ENCODE measurements around the gene SBK2. TPM values are rescaled to one million over a fixed set of nuclear protein-coding genes. Genes with fewer than 3 reads are reported as not detected.

SBK2 gene
- total RNA-seq, 1 experiment from 2014 or later, result not detected

DNA sequence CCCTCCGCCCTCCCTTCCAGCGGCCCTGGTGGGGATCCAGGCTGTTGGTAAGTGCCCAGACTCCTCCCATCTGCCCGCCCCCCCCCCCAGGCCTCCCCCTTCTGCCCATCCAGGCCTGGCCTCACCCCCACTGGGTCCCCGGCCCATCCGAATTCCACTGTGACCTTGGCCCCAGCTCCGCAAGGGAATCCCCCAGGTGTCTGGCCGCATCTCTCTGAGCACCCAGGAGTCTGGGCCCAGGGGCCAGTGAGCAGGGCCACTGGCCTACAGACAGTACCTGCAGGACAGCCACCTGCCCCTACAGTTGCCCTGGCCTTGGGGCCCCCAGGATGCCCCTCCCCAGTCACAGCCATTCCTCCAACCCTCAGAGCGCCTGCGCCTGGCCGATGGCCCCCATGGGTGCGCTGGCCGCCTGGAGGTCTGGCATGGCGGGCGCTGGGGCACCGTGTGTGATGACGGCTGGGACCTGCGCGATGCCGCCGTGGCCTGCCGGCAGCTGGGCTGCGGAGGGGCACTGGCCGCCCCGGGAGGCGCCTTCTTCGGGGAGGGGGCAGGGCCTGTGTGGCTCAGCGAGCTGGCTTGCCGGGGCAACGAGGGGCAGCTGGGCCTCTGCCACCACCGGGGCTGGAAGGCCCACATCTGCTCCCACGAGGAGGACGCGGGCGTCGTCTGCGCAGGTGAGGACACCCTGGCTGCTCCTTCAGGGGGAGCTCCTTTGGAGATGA lies 47.8 kb downstream of the SBK2 start:
- CTCF ChIA-PET, result interaction anchor here (0.7 kb wide), 1 partner anchor 150 kb away, joined by 3 read pairs; the partner anchor contains the start of gene KMT5C
- TF ChIP-seq, protein P1, sequence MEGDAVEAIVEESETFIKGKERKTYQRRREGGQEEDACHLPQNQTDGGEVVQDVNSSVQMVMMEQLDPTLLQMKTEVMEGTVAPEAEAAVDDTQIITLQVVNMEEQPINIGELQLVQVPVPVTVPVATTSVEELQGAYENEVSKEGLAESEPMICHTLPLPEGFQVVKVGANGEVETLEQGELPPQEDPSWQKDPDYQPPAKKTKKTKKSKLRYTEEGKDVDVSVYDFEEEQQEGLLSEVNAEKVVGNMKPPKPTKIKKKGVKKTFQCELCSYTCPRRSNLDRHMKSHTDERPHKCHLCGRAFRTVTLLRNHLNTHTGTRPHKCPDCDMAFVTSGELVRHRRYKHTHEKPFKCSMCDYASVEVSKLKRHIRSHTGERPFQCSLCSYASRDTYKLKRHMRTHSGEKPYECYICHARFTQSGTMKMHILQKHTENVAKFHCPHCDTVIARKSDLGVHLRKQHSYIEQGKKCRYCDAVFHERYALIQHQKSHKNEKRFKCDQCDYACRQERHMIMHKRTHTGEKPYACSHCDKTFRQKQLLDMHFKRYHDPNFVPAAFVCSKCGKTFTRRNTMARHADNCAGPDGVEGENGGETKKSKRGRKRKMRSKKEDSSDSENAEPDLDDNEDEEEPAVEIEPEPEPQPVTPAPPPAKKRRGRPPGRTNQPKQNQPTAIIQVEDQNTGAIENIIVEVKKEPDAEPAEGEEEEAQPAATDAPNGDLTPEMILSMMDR (IDR thresholded peaks at IDR 0.05; ENCODE audit: insufficient read depth in 1 of 2, low read depth in 1 of 2, low read length in 1 of 2, severe bottlenecking in 1 of 2, unreplicated experiment in 1 of 2), result no peak
- H3K36me3 Mint-ChIP-seq (ENCODE audit: insufficient read depth, unreplicated experiment), result peaks cover 32% of the 10 kb centered on the region
- POLR2A ChIA-PET, result interaction anchor here (1.0 to 1.6 kb wide), 2 partner anchors 13 to 116 kb away, joined by 3 to 11 read pairs; partner anchors contain the start of genes ZNF628 and ZNF865
- no peak overlapping the region for H3K4me3 Mint-ChIP-seq (ENCODE audit: unreplicated experiment)
- Histone ChIP-seq H3K36me3 (ENCODE audit: control insufficient read depth, insufficient read depth, low read length) (no peaks in the 10 kb centered on the region), H3K27me3 (replicated peaks; ENCODE audit: control insufficient read depth, insufficient read depth, low read length) (no peaks in the 10 kb centered on the region), H3K4me1 (peaks cover 7% of the 10 kb centered on the region; the same call in 1 of the 2 replicates), H3K9me3 (no peaks in the 10 kb centered on the region), H3K4me3 (ENCODE audit: low read depth, low read length) (no peak overlapping the region)
- no peaks in the 10 kb centered on the region for H3K27me3 Mint-ChIP-seq (ENCODE audit: insufficient read depth, unreplicated experiment)
- H3K9me3 Mint-ChIP-seq (ENCODE audit: unreplicated experiment), result no peaks in the 10 kb centered on the region
- intact Hi-C loops (cut with micrococcal nuclease; ENCODE audit: unreplicated experiment), result no loop called here
- no peak for DNase-seq
- no peak overlapping the region for H3K27ac Mint-ChIP-seq (ENCODE audit: unreplicated experiment)
- BruUV-seq (replicated peaks), result no TSS peak
- H3K4me1 Mint-ChIP-seq (ENCODE audit: low read depth, unreplicated experiment), result peaks cover 7% of the 10 kb centered on the region

- no peaks in the 10 kb centered on the region; the same call in 1 of the 2 replicates for H3K36me3 ChIP-seq (ENCODE audit: control insufficient read depth, insufficient read depth, low read length)
- Mint-ChIP-seq H3K27me3 (ENCODE audit: insufficient read depth, unreplicated experiment) (no peaks in the 10 kb centered on the region), H3K4me3 (ENCODE audit: unreplicated experiment) (no peak within 1 kb of the TSS), H3K9me3 (ENCODE audit: unreplicated experiment) (no peaks in the 10 kb centered on the region), H3K36me3 (ENCODE audit: insufficient read depth, unreplicated experiment) (peaks cover 30% of the 10 kb centered on the region), H3K4me1 (ENCODE audit: low read depth, unreplicated experiment) (peaks cover 7% of the 10 kb centered on the region), H3K27ac (ENCODE audit: unreplicated experiment) (no peak within 1 kb of the TSS)
- CTCF ChIA-PET, result no interaction called here
- TF ChIP-seq, protein P1 (IDR thresholded peaks at IDR 0.05; ENCODE audit: insufficient read depth in 1 of 2, low read depth in 1 of 2, low read length in 1 of 2, severe bottlenecking in 1 of 2, unreplicated experiment in 1 of 2), result no peak
- no TSS peak for BruUV-seq (replicated peaks)
- POLR2A ChIA-PET, result interaction anchor here (1.0 to 1.3 kb wide), 2 partner anchors 9 to 12 kb away, joined by 4 to 5 read pairs; partner anchors contain the start of gene ZNF628
- DNase-seq, result no peak
- no peak within 1 kb of the TSS for H3K4me3 ChIP-seq (ENCODE audit: low read depth, low read length)
- no peaks in the 10 kb centered on the region for H3K9me3 ChIP-seq
- intact Hi-C loops (cut with micrococcal nuclease; ENCODE audit: unreplicated experiment), result no loop called here
- peaks cover 6% of the 10 kb centered on the region; the same call in 1 of the 2 replicates for H3K4me1 ChIP-seq
- H3K27me3 ChIP-seq (replicated peaks; ENCODE audit: control insufficient read depth, insufficient read depth, low read length), result no peaks in the 10 kb centered on the region
Observed at GRCh38 chr19:55487924-55488687, 48.8 kb downstream of the SBK2 start, which contains the start of gene SSC5D. Gene SSC5D (plus strand): TSS chr19:55488436. CDS start chr19:55488590, 154 bp downstream.
